H9 (cell line): ENCODE data around the gene MROH2A. TPM values are rescaled to one million over a fixed set of nuclear protein-coding genes. Genes with fewer than 3 reads are reported as not detected.

Experiments
- DNase-seq: peaks from one replicate; pipeline ENCODE4 v3.0.0-alpha.2; 2017
- H2AFZ ChIP-seq: one replicate; pipeline ENCODE4 v1.6.1; 2013; ENCODE audit warnings: mild to moderate bottlenecking, low read length, control low read depth, moderate library complexity
- H2AK5ac ChIP-seq: 2 replicates; pipeline ENCODE4 v1.6.1; 2013; ENCODE audit warnings: low read length, control low read depth, mixed read lengths; ENCODE audit not compliant: insufficient read length
- H2BK120ac ChIP-seq: one replicate; pipeline ENCODE4 v1.6.1; 2013; ENCODE audit warnings: low read depth, mild to moderate bottlenecking, low read length, control low read depth, inconsistent platforms; ENCODE audit not compliant: poor library complexity, severe bottlenecking
- H2BK12ac ChIP-seq: 2 replicates; pipeline ENCODE4 v1.6.1; 2013; ENCODE audit warnings: low read length, control low read depth, mixed read lengths, low read depth; ENCODE audit not compliant: insufficient read length
- H2BK15ac ChIP-seq: 2 replicates; pipeline ENCODE4 v1.6.1; 2013; ENCODE audit warnings: low read depth, low read length, control low read depth
- H2BK20ac ChIP-seq: one replicate; pipeline ENCODE4 v1.6.1; 2013; ENCODE audit warnings: low read depth, mild to moderate bottlenecking, low read length, control low read depth, inconsistent platforms; ENCODE audit not compliant: poor library complexity, severe bottlenecking
- H2BK5ac ChIP-seq: 2 replicates; pipeline ENCODE4 v1.6.1; 2013; ENCODE audit warnings: low read length, control low read depth, mixed read lengths; ENCODE audit not compliant: insufficient read length
- H3K14ac ChIP-seq: 2 replicates; pipeline ENCODE4 v1.6.1; 2013; ENCODE audit warnings: low read length, control low read depth; ENCODE audit not compliant: insufficient read depth
- H3K18ac ChIP-seq: 2 replicates; pipeline ENCODE4 v1.6.1; 2013; ENCODE audit warnings: low read depth, mild to moderate bottlenecking, mixed read lengths, low read length, control low read depth; ENCODE audit not compliant: insufficient read length
- H3K23ac ChIP-seq: 2 replicates; pipeline ENCODE4 v1.6.1; 2013; ENCODE audit warnings: low read length, control low read depth, mixed read lengths, low read depth; ENCODE audit not compliant: insufficient read length
- H3K23me2 ChIP-seq: 2 replicates; pipeline ENCODE4 v1.6.1; 2013; ENCODE audit warnings: low read depth, mild to moderate bottlenecking, mixed read lengths, low read length, control low read depth; ENCODE audit not compliant: insufficient read length, poor library complexity, severe bottlenecking
- H3K27ac ChIP-seq: 2 replicates; pipeline ENCODE4 v1.5.1; 2013; ENCODE audit warnings: low read length, control low read depth, mixed read lengths, low read depth; ENCODE audit not compliant: insufficient read length
- H3K27me3 ChIP-seq: 2 replicates; pipeline ENCODE4 v1.6.1; 2013; ENCODE audit warnings: low read length, control low read depth, inconsistent platforms; ENCODE audit not compliant: insufficient read depth
- H3K4ac ChIP-seq: 2 replicates; pipeline ENCODE4 v1.6.1; 2013; ENCODE audit warnings: low read depth, mild to moderate bottlenecking, control low read depth, inconsistent platforms, low read length, moderate library complexity
- H3K4me1 ChIP-seq: 2 replicates; pipeline ENCODE4 v1.6.1; 2013; ENCODE audit warnings: low read length, control low read depth, inconsistent platforms; ENCODE audit not compliant: insufficient read depth
- H3K4me2 ChIP-seq: 2 replicates; pipeline ENCODE4 v1.6.1; 2013; ENCODE audit warnings: low read length, control low read depth, mixed read lengths; ENCODE audit not compliant: insufficient read length, insufficient read depth
- H3K56ac ChIP-seq: 2 replicates; pipeline ENCODE4 v1.6.1; 2013; ENCODE audit warnings: low read depth, mild to moderate bottlenecking, mixed read lengths, low read length, control low read depth; ENCODE audit not compliant: insufficient read length
- H3K79me1 ChIP-seq: 2 replicates; pipeline ENCODE4 v1.6.1; 2013; ENCODE audit warnings: low read depth, mild to moderate bottlenecking, moderate library complexity, low read length, control low read depth, inconsistent platforms; ENCODE audit not compliant: insufficient read depth, poor library complexity, severe bottlenecking
- H3K79me2 ChIP-seq: 2 replicates; pipeline ENCODE4 v1.6.1; 2013; ENCODE audit warnings: low read length, control low read depth, inconsistent platforms; ENCODE audit not compliant: insufficient read depth
- H3K9ac ChIP-seq: 2 replicates; pipeline ENCODE4 v1.6.1; 2013; ENCODE audit warnings: low read length, control low read depth, mixed read lengths; ENCODE audit not compliant: insufficient read length; ENCODE audit errors: extremely low read depth
- H3K9me3 ChIP-seq: one replicate; pipeline ENCODE4 v1.6.1; 2013; ENCODE audit warnings: low read depth, low read length, inconsistent platforms; ENCODE audit not compliant: control insufficient read depth
- H3T11ph ChIP-seq: one replicate; pipeline ENCODE4 v1.6.1; 2013; ENCODE audit warnings: mild to moderate bottlenecking, low read length, control low read depth, inconsistent platforms
- H4K20me1 ChIP-seq: one replicate; pipeline ENCODE4 v1.6.1; 2013; ENCODE audit not compliant: control insufficient read depth, insufficient read length, insufficient read depth
- H4K5ac ChIP-seq: 2 replicates; pipeline ENCODE4 v1.6.1; 2013; ENCODE audit warnings: low read depth, mild to moderate bottlenecking, mixed read lengths, low read length, control low read depth; ENCODE audit not compliant: insufficient read length
- H4K8ac ChIP-seq: replicated peaks from 2 replicates; pipeline ENCODE4 v1.6.1; 2013; ENCODE audit warnings: low read length, control low read depth, mixed read lengths, low read depth; ENCODE audit not compliant: insufficient read length
- H4K91ac ChIP-seq: 2 replicates; pipeline ENCODE4 v1.6.1; 2013; ENCODE audit warnings: low read depth, mild to moderate bottlenecking, moderate library complexity, mixed read lengths, low read length, control low read depth; ENCODE audit not compliant: insufficient read length
- H3K27ac Mint-ChIP-seq, 3 experiments: 2 replicates in 2 of 3; 3 replicates in 1 of 3; pipeline ENCODE4 v1.8.0; 2020 to 2021; ENCODE audit warnings: mixed read lengths in 3 of 3, mild to moderate bottlenecking in 1 of 3, moderate library complexity in 1 of 3
- H3K27me3 Mint-ChIP-seq: 2 replicates; pipeline ENCODE4 v1.8.0; 2021; ENCODE audit warnings: low read depth, mild to moderate bottlenecking, moderate library complexity, mixed read lengths
- H3K36me3 Mint-ChIP-seq, 3 experiments: 2 replicates in 2 of 3; 3 replicates in 1 of 3; pipeline ENCODE4 v1.8.0; 2020 to 2021; ENCODE audit warnings: low read depth in 3 of 3, mixed read lengths in 3 of 3; ENCODE audit not compliant: insufficient read depth in 1 of 3
- H3K4me1 Mint-ChIP-seq, 2 experiments: 2 replicates each; pipeline ENCODE4 v1.8.0; 2020; ENCODE audit warnings: mixed read lengths in 2 of 2
- H3K4me3 Mint-ChIP-seq, 2 experiments: 2 replicates in 1 of 2; 3 replicates in 1 of 2; pipeline ENCODE4 v1.8.0; 2020 to 2021; ENCODE audit warnings: mild to moderate bottlenecking in 2 of 2, mixed read lengths in 2 of 2, moderate library complexity in 1 of 2
- H3K9me3 Mint-ChIP-seq, 2 experiments: 2 replicates in 1 of 2; 3 replicates in 1 of 2; pipeline ENCODE4 v1.8.0; 2020; ENCODE audit warnings: mild to moderate bottlenecking in 2 of 2, mixed read lengths in 2 of 2, moderate library complexity in 1 of 2
- CTCF ChIP-seq: fragments of 200-600 bp; sonication (generic); conservative IDR thresholded peaks from 3 replicates; pipeline ENCODE4 v1.8.0; 2021; ENCODE audit warnings: antibody characterized with exemption, mild to moderate bottlenecking
- WGBS: extraction: QIAGEN DNeasy Blood & Tissue Kit; methylation state at CpG from one replicate; pipeline ENCODE4 v1.1.7; 2013; ENCODE audit warnings: missing lambda C conversion rate, low lambda C conversion rate, mixed read lengths; ENCODE audit not compliant: insufficient read length; ENCODE audit errors: extremely low coverage; 5-methylcytosine and 5-hydroxymethylcytosine counted together
- total RNA-seq: library from RNA; stranded (reverse); gene quantifications from 2 replicates; pipeline ENCODE4 v1.2.1, GENCODE V29; 2021

Gene MROH2A
- total RNA-seq, 1 experiment from 2014 or later: not detected

GRCh38 chr2:233817995-233818638, 40.0 kb downstream of the MROH2A start:
- H3K79me2 ChIP-seq: no peaks in the 10 kb centered on the region
- H3K4ac ChIP-seq: no peak overlapping the region
- no peak overlapping the region for H4K91ac ChIP-seq
- no peak overlapping the region for H3T11ph ChIP-seq
- Mint-ChIP-seq H3K36me3 (no peaks in the 10 kb centered on the region), H3K27ac (no peak overlapping the region; a peak in 1 of 7 replicates), H3K4me1 (no peaks in the 10 kb centered on the region), H3K27me3 (peaks cover 4% of the 10 kb centered on the region), H3K9me3 (no peaks in the 10 kb centered on the region; a peak in 1 of 5 replicates), H3K4me3 (no peak overlapping the region; a peak in 1 of 5 replicates)
- H2AFZ ChIP-seq: no peak overlapping the region
- no peak overlapping the region for H3K27ac ChIP-seq
- H3K23ac ChIP-seq: no peak overlapping the region
- H2BK20ac ChIP-seq: no peak overlapping the region
- H3K4me1 ChIP-seq: no peaks in the 10 kb centered on the region
- H3K14ac ChIP-seq: no peak overlapping the region; the same call in 1 of the 2 replicates
- H3K9me3 ChIP-seq: no peaks in the 10 kb centered on the region
- no peak overlapping the region for H2AK5ac ChIP-seq
- H3K23me2 ChIP-seq: no peaks in the 10 kb centered on the region
- TF ChIP-seq CTCF: no peak
- no peak overlapping the region for H4K5ac ChIP-seq
- H3K18ac ChIP-seq: no peak overlapping the region
- no peaks in the 10 kb centered on the region for H3K79me1 ChIP-seq
- H3K9ac ChIP-seq: no peak overlapping the region
- WGBS: no CpG with 5 or more reads among the region's 11 CpGs
- no peaks in the 10 kb centered on the region for H4K20me1 ChIP-seq
- no peak overlapping the region for H2BK5ac ChIP-seq
- H3K56ac ChIP-seq: no peak overlapping the region
- no peak overlapping the region for H2BK15ac ChIP-seq
- no peak overlapping the region for H4K8ac ChIP-seq
- no peak overlapping the region for H3K4me2 ChIP-seq
- no peaks in the 10 kb centered on the region for H3K27me3 ChIP-seq
- peak; percentile 17 for DNase-seq
- H2BK12ac ChIP-seq: no peak overlapping the region
- no peak overlapping the region for H2BK120ac ChIP-seq
